Upper lobe of right lung (tissue), 1 donor: Measurements from ENCODE around the gene LYSMD3. TPM values are rescaled to one million over a fixed set of nuclear protein-coding genes. Genes with fewer than 3 reads are reported as not detected.

Source experiments
- ATAC-seq: fragments of 200-7000 bp; cut with Tn5 transposase; one replicate; pipeline ENCODE4 v1.9.1; 2020; ENCODE audit warnings: mild to moderate bottlenecking, moderate library complexity
- DNase-seq: peaks from one replicate; pipeline ENCODE4 v3.0.0-alpha.2; 2020
- H3K27ac ChIP-seq: fragments of 200-600 bp; one replicate; pipeline ENCODE4 v1.8.0; 2022
- H3K27me3 ChIP-seq: fragments of 200-600 bp; one replicate; pipeline ENCODE4 v1.8.0; 2022; ENCODE audit warnings: mild to moderate bottlenecking
- H3K36me3 ChIP-seq: fragments of 200-600 bp; one replicate; pipeline ENCODE4 v1.8.0; 2022
- H3K4me1 ChIP-seq: fragments of 200-600 bp; one replicate; pipeline ENCODE4 v1.8.0; 2022
- H3K4me3 ChIP-seq: fragments of 200-600 bp; one replicate; pipeline ENCODE4 v1.8.0; 2022; ENCODE audit warnings: mild to moderate bottlenecking
- H3K9me3 ChIP-seq: fragments of 200-600 bp; one replicate; pipeline ENCODE4 v1.8.0; 2022
- intact Hi-C: fragments of 100-400 bp; cut with DNase I; formaldehyde crosslinking; loops from one replicate; pipeline ENCODE4 v1.11.0; 2022
- total RNA-seq: library from RNA; stranded (reverse); fragmentation: NEBNext Ultra II Directional; extraction: Animal tissue kit (Norgen Biotek cat#: 25700); gene quantifications from one replicate; pipeline ENCODE4 v1.2.1, GENCODE V29; 2021
- TF ChIP-seq, protein P1 (sequence below): fragments of 200-600 bp; IDR thresholded peaks from one replicate; pipeline ENCODE4 v1.8.0; 2022; ENCODE audit warnings: antibody characterized with exemption
- donor health status: DM: no; HTN: yes; CAD: no; lungs with severe emphysema.

The LYSMD3 gene
- total RNA-seq, 1 donor from 2014 or later: 21.0 TPM

DNA sequence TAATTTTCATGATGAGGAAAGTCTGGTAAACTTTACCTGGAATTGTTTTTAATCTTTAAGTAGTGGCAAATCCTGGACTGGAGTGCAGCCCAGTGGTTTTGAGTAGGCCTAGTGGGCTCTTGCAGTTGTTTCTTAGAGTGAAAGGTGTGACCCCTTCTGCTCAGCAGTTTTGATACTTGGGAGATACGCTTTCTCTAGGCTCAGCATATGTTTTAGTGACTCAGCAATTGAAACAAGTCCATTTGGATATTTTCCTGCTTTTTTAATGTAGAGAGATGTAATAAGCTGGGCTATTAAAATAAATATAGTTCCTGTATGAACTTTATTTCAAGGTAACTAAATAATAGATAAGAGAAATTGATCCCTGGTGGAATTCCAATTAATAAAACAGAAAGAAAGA, 48.7 kb downstream of the LYSMD3 start:
- TF ChIP-seq, protein P1, sequence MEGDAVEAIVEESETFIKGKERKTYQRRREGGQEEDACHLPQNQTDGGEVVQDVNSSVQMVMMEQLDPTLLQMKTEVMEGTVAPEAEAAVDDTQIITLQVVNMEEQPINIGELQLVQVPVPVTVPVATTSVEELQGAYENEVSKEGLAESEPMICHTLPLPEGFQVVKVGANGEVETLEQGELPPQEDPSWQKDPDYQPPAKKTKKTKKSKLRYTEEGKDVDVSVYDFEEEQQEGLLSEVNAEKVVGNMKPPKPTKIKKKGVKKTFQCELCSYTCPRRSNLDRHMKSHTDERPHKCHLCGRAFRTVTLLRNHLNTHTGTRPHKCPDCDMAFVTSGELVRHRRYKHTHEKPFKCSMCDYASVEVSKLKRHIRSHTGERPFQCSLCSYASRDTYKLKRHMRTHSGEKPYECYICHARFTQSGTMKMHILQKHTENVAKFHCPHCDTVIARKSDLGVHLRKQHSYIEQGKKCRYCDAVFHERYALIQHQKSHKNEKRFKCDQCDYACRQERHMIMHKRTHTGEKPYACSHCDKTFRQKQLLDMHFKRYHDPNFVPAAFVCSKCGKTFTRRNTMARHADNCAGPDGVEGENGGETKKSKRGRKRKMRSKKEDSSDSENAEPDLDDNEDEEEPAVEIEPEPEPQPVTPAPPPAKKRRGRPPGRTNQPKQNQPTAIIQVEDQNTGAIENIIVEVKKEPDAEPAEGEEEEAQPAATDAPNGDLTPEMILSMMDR: no peak
- Histone ChIP-seq H3K4me1 (no peaks in the 10 kb centered on the region), H3K36me3 (no peaks in the 10 kb centered on the region), H3K27ac (no peak overlapping the region), H3K4me3 (no peak overlapping the region), H3K9me3 (no peaks in the 10 kb centered on the region), H3K27me3 (no peaks in the 10 kb centered on the region)
- intact Hi-C loops: no loop called here
- ATAC-seq: no peak
- no peak for DNase-seq

DNA sequence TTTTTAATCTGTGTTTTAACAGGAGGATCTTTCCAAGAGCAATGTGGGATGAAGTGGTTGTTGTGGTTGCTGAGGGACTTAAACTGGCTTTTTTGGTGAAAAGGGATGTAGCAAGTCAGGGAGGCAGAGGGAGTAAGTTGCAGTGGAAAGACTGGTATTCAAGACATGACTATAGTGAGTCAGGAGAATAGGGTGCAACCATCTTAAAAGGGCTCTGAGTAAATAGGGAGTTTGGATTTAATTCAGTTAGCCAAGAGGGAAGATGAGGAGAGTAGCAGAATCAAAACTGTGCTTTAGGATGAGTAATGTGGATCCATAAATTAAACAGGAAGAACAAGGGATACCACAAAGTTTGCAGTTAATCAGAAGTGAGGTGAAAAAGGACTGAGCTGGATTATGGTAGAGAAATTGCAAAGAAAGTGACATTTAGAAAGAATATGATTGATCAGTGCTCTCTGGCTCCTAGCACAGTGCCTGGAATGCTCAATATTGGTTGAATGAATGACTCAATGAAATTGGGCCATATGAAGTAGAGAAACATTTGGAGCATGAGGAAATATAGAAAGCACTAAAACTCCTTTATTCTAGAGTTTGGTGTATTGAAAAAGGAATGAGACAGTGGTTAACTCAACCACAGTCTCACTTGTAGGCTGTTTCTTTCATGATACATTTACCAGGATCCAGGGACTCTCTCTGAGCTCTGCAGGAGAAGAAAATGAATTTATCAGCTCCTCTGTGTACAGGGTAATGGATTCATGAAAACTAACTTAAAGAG, 49.6 kb downstream of the LYSMD3 start:
- ATAC-seq: no peak

DNA sequence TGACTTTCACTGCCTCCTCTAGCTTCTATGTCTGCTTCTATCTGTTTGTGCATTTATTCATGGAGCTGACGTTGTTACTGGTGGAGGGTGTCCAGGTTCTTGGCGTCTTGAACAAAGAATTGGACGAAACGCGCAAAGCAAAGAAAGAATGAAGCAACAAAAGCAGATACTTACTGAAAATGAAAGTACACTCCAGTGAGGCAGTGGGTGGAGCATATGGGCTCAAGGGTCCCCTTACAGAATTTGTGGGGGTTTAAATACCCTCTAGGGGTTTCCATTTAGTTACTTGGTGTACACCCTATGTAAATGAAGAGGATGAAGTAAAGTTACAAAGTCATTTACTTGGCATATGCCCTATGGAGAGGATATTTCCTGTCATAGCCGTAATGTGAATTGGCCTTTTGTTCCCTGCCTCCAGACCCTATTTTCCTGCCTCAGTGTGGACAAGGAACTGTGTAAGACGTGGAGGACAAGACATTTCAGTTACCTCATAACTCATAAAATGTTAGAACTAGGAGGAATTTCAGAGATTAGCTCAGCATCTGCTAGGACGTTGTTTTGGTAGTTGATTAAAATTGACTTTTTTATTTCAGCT, 51.7 kb downstream of the LYSMD3 start:
- no peak overlapping the region for H3K27ac ChIP-seq
- intact Hi-C loops: no loop called here
- DNase-seq (no peak), ATAC-seq (no peak)
- no peaks in the 10 kb centered on the region for H3K9me3 ChIP-seq
- H3K4me3 ChIP-seq: peak overlapping the region; percentile 12
- H3K27me3 ChIP-seq: no peaks in the 10 kb centered on the region
- TF ChIP-seq, protein P1: no peak
- H3K4me1 ChIP-seq: peaks cover 5% of the 10 kb centered on the region
- H3K36me3 ChIP-seq: no peaks in the 10 kb centered on the region

More for the DNA sequence above, 49.6 kb downstream of the LYSMD3 start:
- Histone ChIP-seq H3K9me3 (no peaks in the 10 kb centered on the region), H3K4me1 (no peaks in the 10 kb centered on the region), H3K27me3 (no peaks in the 10 kb centered on the region), H3K4me3 (no peak overlapping the region), H3K27ac (no peak overlapping the region), H3K36me3 (no peaks in the 10 kb centered on the region)
- TF ChIP-seq, protein P1: no peak
- DNase-seq: no peak
- intact Hi-C loops: no loop called here

DNA sequence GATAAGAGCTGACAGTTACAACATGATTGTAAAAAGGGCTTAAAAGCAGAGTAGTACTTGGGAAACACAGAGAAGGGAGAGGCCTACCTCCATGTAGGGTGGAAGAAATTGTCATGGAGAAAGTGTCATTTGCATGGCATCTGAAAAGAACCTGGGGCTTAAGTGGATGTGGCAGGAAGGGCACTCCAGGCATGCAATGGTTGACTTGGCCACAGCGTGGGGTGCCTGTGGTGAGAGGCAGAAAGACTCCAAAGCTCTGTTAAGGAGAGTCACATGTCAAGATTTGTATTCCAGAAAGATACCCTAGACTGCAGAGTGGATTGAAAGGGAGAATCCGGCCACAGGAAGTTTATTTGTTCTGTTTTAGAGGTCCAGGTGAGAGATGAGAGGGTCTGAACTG, 52.3 kb downstream of the LYSMD3 start:
- TF ChIP-seq, protein P1: no peak

DNA sequence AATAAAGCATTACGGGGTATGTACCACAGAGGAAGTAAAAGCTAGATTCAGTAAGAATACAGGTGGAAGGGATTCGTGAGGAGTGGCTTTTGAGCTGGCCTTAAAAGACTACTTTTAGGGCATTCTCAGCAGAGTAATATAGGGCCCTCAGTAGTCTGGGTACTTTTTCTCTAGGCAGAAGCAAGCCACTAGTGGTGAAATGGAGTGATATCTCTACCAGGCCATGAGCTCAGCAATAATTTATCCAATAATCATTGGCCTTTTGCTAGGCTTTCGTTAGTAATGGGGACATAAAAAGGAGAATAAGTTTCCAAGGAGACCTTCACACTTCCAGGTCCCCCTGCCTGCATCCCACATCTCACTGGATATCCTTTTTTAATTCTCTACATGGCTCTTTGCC, 53.0 kb downstream of the LYSMD3 start:
- H3K36me3 ChIP-seq: no peaks in the 10 kb centered on the region
- no peaks in the 10 kb centered on the region for H3K27me3 ChIP-seq
- DNase-seq (no peak), ATAC-seq (no peak)
- no peak overlapping the region for H3K27ac ChIP-seq
- no peak overlapping the region for H3K4me3 ChIP-seq
- peaks cover 9% of the 10 kb centered on the region for H3K4me1 ChIP-seq
- TF ChIP-seq, protein P1: no peak
- intact Hi-C loops: no loop called here
- no peaks in the 10 kb centered on the region for H3K9me3 ChIP-seq

More for the DNA sequence above, 52.3 kb downstream of the LYSMD3 start:
- no peaks in the 10 kb centered on the region for H3K27me3 ChIP-seq
- DNase-seq (no peak), ATAC-seq (no peak)
- H3K4me1 ChIP-seq: peaks cover 9% of the 10 kb centered on the region
- no peaks in the 10 kb centered on the region for H3K9me3 ChIP-seq
- no peak overlapping the region for H3K27ac ChIP-seq
- no peaks in the 10 kb centered on the region for H3K36me3 ChIP-seq
- intact Hi-C loops: no loop called here
- H3K4me3 ChIP-seq: peak overlapping the region; percentile 12
